Suprapubic skin (tissue), 4 donors: Measurements from ENCODE around the gene TRIM28.

Experiments used
- EP300 ChIP-seq: sonication (generic); formaldehyde crosslinking; IDR thresholded peaks from one replicate; pipeline ENCODE4 v1.6.1; 2017; ENCODE audit warnings: antibody characterized with exemption
- POLR2AphosphoS5 ChIP-seq, 3 donors: sonication (generic); formaldehyde crosslinking; IDR thresholded peaks; one replicate each; pipeline ENCODE4 v1.6.1; 2017; ENCODE audit warnings: antibody characterized with exemption in 3 of 3

GRCh38 chr19:58570770-58571574, 27.1 kb downstream of the TRIM28 start:
- TF ChIP-seq POLR2AphosphoS5 (IDR thresholded peaks at IDR 0.05) (no peak), EP300 (no peak)
